Sigmoid colon (tissue), 7 donors: Measurements from ENCODE around the gene COL23A1. TPM values are rescaled to one million over a fixed set of nuclear protein-coding genes. Genes with fewer than 3 reads are reported as not detected.

Experiments used
- DNase-seq: peaks from one replicate; pipeline ENCODE4 v3.0.0-alpha.2; 2019
- H3K27ac ChIP-seq, 4 donors: fragments of 200-600 bp; sonication (generic); one replicate each; pipeline ENCODE4 v1.5.1; 2016 to 2019; ENCODE audit warnings: mild to moderate bottlenecking in 1 of 4
- H3K27me3 ChIP-seq, 3 donors: fragments of 200-600 bp; sonication (generic); one replicate each; pipeline ENCODE4 v1.5.1; 2019; ENCODE audit warnings: mild to moderate bottlenecking in 1 of 3
- H3K36me3 ChIP-seq, 4 donors: fragments of 200-600 bp; sonication (generic); one replicate each; pipeline ENCODE4 v1.5.1; 2016 to 2019
- H3K4me1 ChIP-seq, 4 donors: fragments of 200-600 bp; sonication (generic); one replicate each; pipeline ENCODE4 v1.5.1; 2017 to 2019
- H3K4me3 ChIP-seq, 4 donors: fragments of 200-600 bp; sonication (generic); one replicate each; pipeline ENCODE4 v1.5.1; 2017 to 2019; ENCODE audit warnings: mild to moderate bottlenecking in 2 of 4, moderate library complexity in 1 of 4
- H3K9me3 ChIP-seq, 4 donors: fragments of 200-600 bp in 3 of 4; sonication (generic) in 3 of 4; one replicate each; pipeline versions ENCODE4 v1.5.1 to v1.6.1; 2013 to 2019
- EP300 ChIP-seq, 4 donors: sonication (generic); formaldehyde crosslinking; IDR thresholded peaks; one replicate each; pipeline ENCODE4 v1.6.1; 2017; ENCODE audit warnings: antibody characterized with exemption in 4 of 4
- POLR2A ChIP-seq, 2 donors: fragments of 450-650 bp; IDR thresholded peaks; one replicate each; pipeline ENCODE4 v1.6.1; 2016; ENCODE audit warnings: antibody characterized with exemption in 2 of 2, mild to moderate bottlenecking in 2 of 2, moderate library complexity in 2 of 2
- POLR2AphosphoS5 ChIP-seq, 4 donors: sonication (generic); formaldehyde crosslinking; IDR thresholded peaks; one replicate each; pipeline ENCODE4 v1.6.1; 2017; ENCODE audit warnings: antibody characterized with exemption in 4 of 4
- WGBS, 2 donors: extraction: QIAGEN DNeasy Blood & Tissue Kit; methylation state at CpG; one replicate each; pipeline ENCODE4 v1.1.7; 2013; 5-methylcytosine and 5-hydroxymethylcytosine counted together
- intact Hi-C: fragments of 100-400 bp; cut with DNase I; formaldehyde crosslinking; loops from one replicate; pipeline ENCODE4 v1.15.1; 2023
- polyA plus RNA-seq, 3 donors: library from polyadenylated mRNA; stranded (reverse); fragments of 200-250 nt; gene quantifications; one replicate each; pipeline ENCODE4 v1.2.3, GENCODE V29; 2013
- total RNA-seq, 4 donors: library from RNA; depleted of rRNA; stranded (reverse); fragments of >200 nt; gene quantifications; one replicate each; pipeline ENCODE4 v1.1.0, GENCODE V29; 2016
- TF ChIP-seq, protein P1 (sequence below), 4 experiments: fragments of 450-650 bp in 3 of 4; fragments of 200-600 bp in 1 of 4; IDR thresholded peaks; one replicate each; pipeline ENCODE4 v1.5.1; 2016 to 2019; ENCODE audit warnings: antibody characterized with exemption in 4 of 4, mild to moderate bottlenecking in 3 of 4, moderate library complexity in 2 of 4
- donor health status: healthy with polysubstance abuse.
- donor health status: Bipolar disorder and iron deficiency.
- donor health status: healthy.

Gene COL23A1
- total and polyA plus RNA-seq, 7 donors, result 0.28 to 1.2 (median 0.57) TPM; not detected in 1

DNA sequence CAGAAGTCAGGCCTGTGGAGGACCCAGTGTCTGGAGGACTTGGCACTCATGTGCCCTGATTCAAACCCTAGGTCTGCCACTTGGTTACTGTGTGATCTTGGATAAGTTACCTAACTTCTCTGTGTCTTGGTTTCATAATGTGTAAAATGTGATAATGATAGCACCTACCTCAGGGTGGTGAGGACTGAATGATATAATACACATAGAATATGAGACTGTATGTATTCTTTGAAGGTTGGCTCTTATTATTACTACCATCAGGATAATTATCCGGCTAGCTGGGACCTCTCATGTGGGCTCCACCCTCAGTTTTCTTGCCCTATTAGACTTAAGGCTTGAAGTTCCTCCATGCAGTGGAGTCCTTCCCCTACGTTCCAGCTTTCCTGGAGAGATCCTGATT lies 172.2 kb downstream of the COL23A1 start:
- Histone ChIP-seq H3K27me3 (peaks cover 0 to 4% (median 0%) of the 10 kb centered on the region in 3 donors), H3K27ac (no peak overlapping the region), H3K4me1 (no peaks in the 10 kb centered on the region), H3K9me3 (no peaks in the 10 kb centered on the region), H3K36me3 (no peaks in the 10 kb centered on the region), H3K4me3 (no peak overlapping the region)
- WGBS, 2 donors, result 75 to 81% methylated on average over 2 of the region's 2 CpGs
- no peak for DNase-seq
- intact Hi-C loops, result no loop called here
- no peak for TF ChIP-seq EP300 (IDR thresholded peaks at IDR 0.05)
- no peak for TF ChIP-seq POLR2A (IDR thresholded peaks at IDR 0.05)
- no peak for TF ChIP-seq POLR2AphosphoS5 (IDR thresholded peaks at IDR 0.05)
- TF ChIP-seq, protein P1, sequence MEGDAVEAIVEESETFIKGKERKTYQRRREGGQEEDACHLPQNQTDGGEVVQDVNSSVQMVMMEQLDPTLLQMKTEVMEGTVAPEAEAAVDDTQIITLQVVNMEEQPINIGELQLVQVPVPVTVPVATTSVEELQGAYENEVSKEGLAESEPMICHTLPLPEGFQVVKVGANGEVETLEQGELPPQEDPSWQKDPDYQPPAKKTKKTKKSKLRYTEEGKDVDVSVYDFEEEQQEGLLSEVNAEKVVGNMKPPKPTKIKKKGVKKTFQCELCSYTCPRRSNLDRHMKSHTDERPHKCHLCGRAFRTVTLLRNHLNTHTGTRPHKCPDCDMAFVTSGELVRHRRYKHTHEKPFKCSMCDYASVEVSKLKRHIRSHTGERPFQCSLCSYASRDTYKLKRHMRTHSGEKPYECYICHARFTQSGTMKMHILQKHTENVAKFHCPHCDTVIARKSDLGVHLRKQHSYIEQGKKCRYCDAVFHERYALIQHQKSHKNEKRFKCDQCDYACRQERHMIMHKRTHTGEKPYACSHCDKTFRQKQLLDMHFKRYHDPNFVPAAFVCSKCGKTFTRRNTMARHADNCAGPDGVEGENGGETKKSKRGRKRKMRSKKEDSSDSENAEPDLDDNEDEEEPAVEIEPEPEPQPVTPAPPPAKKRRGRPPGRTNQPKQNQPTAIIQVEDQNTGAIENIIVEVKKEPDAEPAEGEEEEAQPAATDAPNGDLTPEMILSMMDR (IDR thresholded peaks at IDR 0.05), result no peak

DNA sequence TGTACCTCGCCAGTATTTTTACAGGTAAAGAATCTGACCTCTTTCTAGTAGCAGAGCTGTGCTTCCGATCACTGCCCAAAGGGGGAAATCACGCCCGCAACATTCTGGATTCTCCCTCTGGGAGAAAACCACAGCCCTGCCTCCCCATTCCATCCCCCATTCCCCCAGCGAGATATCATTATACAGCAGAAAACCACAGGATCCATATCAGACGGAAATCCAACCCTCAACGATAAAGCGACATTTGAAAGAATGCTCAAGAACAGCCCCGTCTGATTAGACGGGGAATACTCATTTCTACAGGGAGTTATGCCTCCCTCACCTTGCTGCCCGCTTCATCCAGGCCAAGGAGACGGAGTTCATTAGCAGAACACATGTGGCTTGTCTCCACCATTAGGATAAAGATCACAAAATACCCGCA lies 172.8 kb downstream of the COL23A1 start:
- no peak for DNase-seq
- H3K4me1 ChIP-seq, result no peaks in the 10 kb centered on the region
- H3K9me3 ChIP-seq, result no peaks in the 10 kb centered on the region
- H3K27me3 ChIP-seq, result peaks cover 0 to 4% (median 0%) of the 10 kb centered on the region in 3 donors
- 56 to 79% methylated on average over 13 of the region's 13 CpGs for WGBS, 2 donors
- intact Hi-C loops, result no loop called here
- TF ChIP-seq POLR2A (IDR thresholded peaks at IDR 0.05) (no peak), POLR2AphosphoS5 (IDR thresholded peaks at IDR 0.05) (no peak), EP300 (IDR thresholded peaks at IDR 0.05) (no peak)
- TF ChIP-seq, protein P1 (IDR thresholded peaks at IDR 0.05), result no peak
- no peak overlapping the region for H3K27ac ChIP-seq
- no peak overlapping the region for H3K4me3 ChIP-seq
- H3K36me3 ChIP-seq, result no peaks in the 10 kb centered on the region

DNA sequence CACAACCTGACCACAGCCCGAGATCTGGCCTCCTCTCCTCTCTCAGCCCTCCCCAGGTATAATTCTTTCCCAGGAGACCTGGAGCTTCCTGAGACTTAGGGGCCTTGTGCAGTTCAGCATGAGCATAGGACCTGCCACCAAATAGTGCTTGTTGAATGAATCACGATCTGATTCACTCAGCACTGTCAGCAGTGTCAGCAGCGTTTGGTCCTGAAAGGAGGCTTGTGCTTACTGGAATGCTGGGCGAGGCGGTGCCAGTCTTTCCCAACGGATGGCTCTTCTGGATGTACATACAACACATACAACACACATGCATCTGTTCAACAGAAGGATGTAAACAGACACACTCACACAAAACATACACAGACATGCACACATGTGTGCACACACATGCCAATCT lies 173.3 kb downstream of the COL23A1 start:
- Histone ChIP-seq H3K4me3 (no peak overlapping the region), H3K27ac (no peak overlapping the region), H3K36me3 (no peaks in the 10 kb centered on the region), H3K4me1 (no peaks in the 10 kb centered on the region), H3K9me3 (no peaks in the 10 kb centered on the region), H3K27me3 (peaks cover 0 to 4% (median 0%) of the 10 kb centered on the region in 3 donors)
- intact Hi-C loops, result no loop called here
- TF ChIP-seq, protein P1 (IDR thresholded peaks at IDR 0.05), result no peak
- TF ChIP-seq EP300 (IDR thresholded peaks at IDR 0.05), result no peak
- TF ChIP-seq POLR2AphosphoS5 (IDR thresholded peaks at IDR 0.05), result no peak
- no peak for TF ChIP-seq POLR2A (IDR thresholded peaks at IDR 0.05)
- 66 to 77% methylated on average over 6 of the region's 6 CpGs for WGBS, 2 donors
- DNase-seq, result peak; percentile 21

DNA sequence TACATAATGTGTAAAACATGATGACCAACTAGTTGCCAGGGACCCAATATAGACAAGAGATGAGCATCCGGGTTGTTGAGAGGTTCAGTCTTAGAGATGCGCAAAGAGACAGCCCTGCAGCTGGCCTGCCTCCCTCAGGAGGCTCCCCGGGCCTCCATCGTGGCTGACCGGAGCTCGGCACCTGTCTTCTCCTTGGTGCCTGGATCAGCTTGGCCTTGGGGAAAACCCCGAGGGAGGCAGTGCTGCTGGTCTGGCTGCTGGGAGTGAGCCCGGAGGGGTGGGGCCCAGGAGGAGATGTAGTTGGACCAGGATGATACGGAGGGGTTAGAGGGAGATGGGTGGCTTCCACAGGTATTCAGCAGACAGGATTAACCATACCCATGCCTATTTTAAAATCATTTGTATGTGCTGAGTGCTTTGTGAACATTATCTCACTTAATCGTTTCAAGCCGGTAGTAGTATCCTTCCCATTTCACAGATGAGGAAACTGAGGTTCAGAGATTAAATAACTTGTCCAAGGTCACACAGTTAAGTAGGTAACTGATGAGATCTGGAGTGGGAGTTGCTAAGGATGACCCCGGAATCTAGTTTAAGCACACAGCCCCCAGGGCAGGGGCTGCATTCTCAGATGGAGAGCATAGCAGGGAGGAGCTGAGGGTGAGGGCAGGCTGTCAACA lies 173.8 kb downstream of the COL23A1 start:
- no peaks in the 10 kb centered on the region for H3K36me3 ChIP-seq
- H3K4me3 ChIP-seq, result no peak overlapping the region
- TF ChIP-seq EP300 (IDR thresholded peaks at IDR 0.05), result no peak
- TF ChIP-seq, protein P1 (IDR thresholded peaks at IDR 0.05), result no peak
- no peak for TF ChIP-seq POLR2A (IDR thresholded peaks at IDR 0.05)
- TF ChIP-seq POLR2AphosphoS5 (IDR thresholded peaks at IDR 0.05), result no peak
- no peaks in the 10 kb centered on the region for H3K9me3 ChIP-seq
- intact Hi-C loops, result no loop called here
- no peaks in the 10 kb centered on the region for H3K4me1 ChIP-seq
- peak; percentile 36 for DNase-seq
- peaks cover 0 to 4% (median 0%) of the 10 kb centered on the region in 3 donors for H3K27me3 ChIP-seq
- H3K27ac ChIP-seq, result no peak overlapping the region
- 84 to 92% methylated on average over 12 of the region's 12 CpGs for WGBS, 2 donors
